ENCODE data around the gene NLN.
"Not testable (repeated sequence)": the region's sequence is repeated elsewhere in the genome, so short reads cannot be mapped to it uniquely, and the experiment has no call there.

- TF ChIP-seq POLR2AphosphoS5, EP300 (IDR thresholded peaks at IDR 0.05): not testable (repeated sequence)
Measured at GRCh38 chr5:65839170-65839569, 117.2 kb downstream of the NLN start.
